ENCODE results near the gene KMT2C. TPM values are rescaled to one million over a fixed set of nuclear protein-coding genes. Genes with fewer than 3 reads are reported as not detected.
"Not testable (repeated sequence)": the region's sequence is repeated elsewhere in the genome, so short reads cannot be mapped to it uniquely, and the experiment has no call there.

Gene KMT2C
- total RNA-seq, 4 donors from 2014 or later = 84.2 to 185 (median 111) TPM

DNA sequence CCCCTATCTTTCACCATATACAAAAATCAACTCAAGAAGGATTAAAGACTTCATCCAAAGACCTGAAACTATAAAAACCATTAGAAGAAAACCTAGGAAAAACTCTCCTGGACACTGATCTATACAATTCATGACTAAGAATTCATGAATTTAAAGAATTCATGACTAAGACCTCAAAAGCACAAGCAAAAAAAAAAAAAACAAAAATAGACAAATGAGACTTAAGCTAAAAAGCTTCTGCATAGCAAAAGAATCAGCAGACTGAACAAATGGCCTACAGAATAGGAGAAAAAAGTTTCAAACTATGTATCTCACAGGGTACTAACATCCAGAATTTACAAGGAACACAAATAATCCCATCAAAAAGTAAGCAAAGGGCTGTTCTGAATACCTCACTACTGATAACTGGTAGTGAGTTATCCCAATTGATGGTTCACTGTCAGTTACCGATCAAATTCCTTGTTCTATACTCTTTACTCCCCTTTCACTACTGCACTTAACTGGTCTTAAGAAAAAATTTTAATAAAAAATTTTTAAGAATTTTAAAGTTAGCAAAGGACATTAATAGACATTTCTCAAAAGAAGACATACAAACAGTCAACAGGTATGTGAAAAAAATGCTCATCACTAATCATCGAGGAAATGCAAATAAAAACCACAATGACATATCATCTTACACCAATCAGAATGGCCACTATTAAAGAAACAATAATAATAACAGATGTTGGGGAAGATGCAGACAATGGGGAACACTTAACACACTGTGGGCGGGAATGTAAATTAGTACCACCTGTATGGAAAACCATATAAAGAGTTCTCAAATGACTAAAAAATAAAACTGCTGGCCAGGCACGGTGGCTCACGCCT is 33.2 kb downstream of the KMT2C start:
- Histone ChIP-seq H3K27me3 (no peaks in the 10 kb centered on the region), H3K27ac (no peak overlapping the region), H3K4me1 (no peaks in the 10 kb centered on the region), H3K36me3 (no peaks in the 10 kb centered on the region), H3K4me3 (no peak overlapping the region), H3K9me3 (no peaks in the 10 kb centered on the region)
- TF ChIP-seq POLR2A (IDR thresholded peaks at IDR 0.05) = no peak
- TF ChIP-seq, protein P1, sequence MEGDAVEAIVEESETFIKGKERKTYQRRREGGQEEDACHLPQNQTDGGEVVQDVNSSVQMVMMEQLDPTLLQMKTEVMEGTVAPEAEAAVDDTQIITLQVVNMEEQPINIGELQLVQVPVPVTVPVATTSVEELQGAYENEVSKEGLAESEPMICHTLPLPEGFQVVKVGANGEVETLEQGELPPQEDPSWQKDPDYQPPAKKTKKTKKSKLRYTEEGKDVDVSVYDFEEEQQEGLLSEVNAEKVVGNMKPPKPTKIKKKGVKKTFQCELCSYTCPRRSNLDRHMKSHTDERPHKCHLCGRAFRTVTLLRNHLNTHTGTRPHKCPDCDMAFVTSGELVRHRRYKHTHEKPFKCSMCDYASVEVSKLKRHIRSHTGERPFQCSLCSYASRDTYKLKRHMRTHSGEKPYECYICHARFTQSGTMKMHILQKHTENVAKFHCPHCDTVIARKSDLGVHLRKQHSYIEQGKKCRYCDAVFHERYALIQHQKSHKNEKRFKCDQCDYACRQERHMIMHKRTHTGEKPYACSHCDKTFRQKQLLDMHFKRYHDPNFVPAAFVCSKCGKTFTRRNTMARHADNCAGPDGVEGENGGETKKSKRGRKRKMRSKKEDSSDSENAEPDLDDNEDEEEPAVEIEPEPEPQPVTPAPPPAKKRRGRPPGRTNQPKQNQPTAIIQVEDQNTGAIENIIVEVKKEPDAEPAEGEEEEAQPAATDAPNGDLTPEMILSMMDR (IDR thresholded peaks at IDR 0.05) = no peak
- DNase-seq = no peak

GRCh38 chr7:152399344-152399743 is 36.5 kb downstream of the KMT2C start:
- no peak for DNase-seq
- no peak overlapping the region for H3K27ac ChIP-seq
- no peaks in the 10 kb centered on the region for H3K9me3 ChIP-seq
- H3K4me1 ChIP-seq = peaks cover 0 to under 1% (median 0%) of the 10 kb centered on the region in 4 donors
- H3K4me3 ChIP-seq = no peak overlapping the region
- no peaks in the 10 kb centered on the region for H3K27me3 ChIP-seq
- H3K36me3 ChIP-seq = no peaks in the 10 kb centered on the region
- TF ChIP-seq POLR2A (IDR thresholded peaks at IDR 0.05) = no peak
- TF ChIP-seq, protein P1 (IDR thresholded peaks at IDR 0.05) = no peak

- no peaks in the 10 kb centered on the region for H3K27me3 ChIP-seq
- H3K36me3 ChIP-seq = no peaks in the 10 kb centered on the region
- TF ChIP-seq, protein P1 (IDR thresholded peaks at IDR 0.05) = no peak
- TF ChIP-seq POLR2A (IDR thresholded peaks at IDR 0.05) = no peak
- H3K9me3 ChIP-seq = no peaks in the 10 kb centered on the region
- DNase-seq = no peak
- H3K27ac ChIP-seq = no peak overlapping the region
- H3K4me3 ChIP-seq = no peak overlapping the region
- peaks cover 0 to 17% (median 0%) of the 10 kb centered on the region in 4 donors for H3K4me1 ChIP-seq
Observed at GRCh38 chr7:152395112-152395511, 40.7 kb downstream of the KMT2C start.

- TF ChIP-seq, protein P1 (IDR thresholded peaks at IDR 0.05) = peak in 4 of 6 experiments; percentile 15 to 37 (median 36)
- H3K4me3 ChIP-seq, H3K27ac ChIP-seq, DNase-seq, H3K9me3 ChIP-seq, H3K27me3 ChIP-seq, H3K36me3 ChIP-seq: not testable (repeated sequence)
- H3K4me1 ChIP-seq = peaks cover 0 to 17% (median 0%) of the 10 kb centered on the region in 4 donors
Observed at GRCh38 chr7:152394214-152394613, 41.6 kb downstream of the KMT2C start.

- Histone ChIP-seq H3K27me3 (no peaks in the 10 kb centered on the region), H3K36me3 (no peaks in the 10 kb centered on the region), H3K4me3 (no peak overlapping the region), H3K4me1 (peaks cover 0 to 17% (median 0%) of the 10 kb centered on the region in 4 donors), H3K27ac (no peak overlapping the region), H3K9me3 (no peaks in the 10 kb centered on the region)
- no peak for TF ChIP-seq POLR2A (IDR thresholded peaks at IDR 0.05)
- TF ChIP-seq, protein P1 (IDR thresholded peaks at IDR 0.05) = no peak
- no peak for DNase-seq
Observed at GRCh38 chr7:152392254-152392653, 43.5 kb downstream of the KMT2C start.

DNA sequence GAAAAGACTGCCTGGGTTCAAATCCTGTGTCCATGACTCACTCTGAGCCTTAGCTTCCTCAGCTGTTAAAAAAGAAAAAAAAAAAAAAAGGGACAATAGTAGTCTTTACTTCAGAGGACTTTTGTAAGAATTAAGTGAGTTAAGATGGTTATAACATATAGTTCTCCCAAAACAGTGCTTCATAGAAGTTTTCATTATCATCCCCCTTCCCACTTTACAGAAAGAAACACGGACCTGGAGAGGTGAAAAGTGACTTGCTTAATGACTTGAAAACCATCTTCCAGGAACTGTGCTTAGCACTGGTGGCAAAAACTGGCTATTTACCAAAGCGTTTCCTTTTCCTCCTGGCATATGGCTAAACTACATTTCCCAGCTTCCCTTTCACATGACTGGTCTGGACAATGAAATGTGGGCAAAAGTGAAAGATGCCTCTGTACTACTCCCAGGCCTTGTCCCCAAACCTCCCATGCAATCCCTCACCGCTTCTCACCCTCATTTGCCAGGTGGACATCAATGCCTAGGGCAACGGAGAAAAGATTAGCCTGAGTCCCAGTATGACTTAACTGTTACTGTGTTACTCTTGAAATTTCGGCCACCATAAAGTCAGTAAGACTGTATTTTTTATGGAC is 49.6 kb downstream of the KMT2C start:
- H3K4me1 ChIP-seq = peaks cover 0 to 14% (median 0%) of the 10 kb centered on the region in 4 donors
- H3K27me3 ChIP-seq, H3K9me3 ChIP-seq, H3K36me3 ChIP-seq, H3K27ac ChIP-seq, DNase-seq, H3K4me3 ChIP-seq: not testable (repeated sequence)

DNA sequence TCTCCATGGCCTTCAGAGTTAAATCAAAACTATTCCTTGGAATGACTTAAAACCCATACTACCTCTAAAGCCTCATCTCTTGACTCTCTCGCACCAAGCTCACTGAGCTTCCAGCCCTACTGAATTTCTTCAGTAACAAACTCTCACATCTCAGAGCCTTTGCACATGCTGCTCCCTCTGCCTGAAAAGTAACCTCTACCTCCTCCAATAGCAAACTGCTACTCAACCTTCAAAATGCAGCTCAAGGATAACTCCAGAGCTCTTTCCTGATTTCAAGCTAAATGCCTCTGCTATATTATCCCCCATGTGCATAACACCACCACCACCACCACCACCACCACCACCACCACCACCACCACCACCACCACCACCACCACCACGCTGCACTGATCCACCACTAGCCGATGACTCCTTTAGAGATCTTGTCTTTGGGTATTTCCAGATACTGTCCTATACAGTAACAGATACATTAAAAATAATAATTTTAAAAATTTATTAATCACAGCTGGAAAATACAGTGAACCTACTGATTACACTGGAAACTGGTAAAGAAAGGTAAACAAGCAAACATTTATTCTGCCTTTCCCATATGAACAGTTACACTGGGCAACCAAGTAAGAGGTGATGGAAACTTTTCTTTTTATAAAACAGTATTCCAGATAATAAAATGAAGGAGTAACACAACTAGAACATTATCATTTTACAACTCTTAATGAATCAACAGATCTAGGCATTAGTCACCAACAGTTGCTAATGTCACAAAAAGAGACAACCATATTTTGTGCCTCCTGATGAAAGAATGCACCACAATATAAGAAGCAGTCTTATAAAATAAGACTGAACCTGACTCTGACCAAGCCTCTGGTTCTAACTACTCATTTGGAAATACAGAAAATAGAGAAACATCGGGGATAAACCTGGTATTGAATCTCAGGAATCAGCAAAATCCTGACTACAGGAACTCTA is 51.3 kb downstream of the KMT2C start:
- not testable (repeated sequence) for H3K36me3 ChIP-seq

More for the DNA sequence above, 51.3 kb downstream of the KMT2C start:
- not testable (repeated sequence) for DNase-seq, H3K27ac ChIP-seq, H3K9me3 ChIP-seq, H3K4me3 ChIP-seq, H3K27me3 ChIP-seq
- H3K4me1 ChIP-seq = peaks cover 0 to 17% (median 0%) of the 10 kb centered on the region in 4 donors

Measured in Peyer's patch (tissue), 4 donors.